ENCODE measurements around the gene SLC25A24.
"Not testable (repeated sequence)": the region's sequence is repeated elsewhere in the genome, so short reads cannot be mapped to it uniquely, and the experiment has no call there.

Gene SLC25A24

DNA sequence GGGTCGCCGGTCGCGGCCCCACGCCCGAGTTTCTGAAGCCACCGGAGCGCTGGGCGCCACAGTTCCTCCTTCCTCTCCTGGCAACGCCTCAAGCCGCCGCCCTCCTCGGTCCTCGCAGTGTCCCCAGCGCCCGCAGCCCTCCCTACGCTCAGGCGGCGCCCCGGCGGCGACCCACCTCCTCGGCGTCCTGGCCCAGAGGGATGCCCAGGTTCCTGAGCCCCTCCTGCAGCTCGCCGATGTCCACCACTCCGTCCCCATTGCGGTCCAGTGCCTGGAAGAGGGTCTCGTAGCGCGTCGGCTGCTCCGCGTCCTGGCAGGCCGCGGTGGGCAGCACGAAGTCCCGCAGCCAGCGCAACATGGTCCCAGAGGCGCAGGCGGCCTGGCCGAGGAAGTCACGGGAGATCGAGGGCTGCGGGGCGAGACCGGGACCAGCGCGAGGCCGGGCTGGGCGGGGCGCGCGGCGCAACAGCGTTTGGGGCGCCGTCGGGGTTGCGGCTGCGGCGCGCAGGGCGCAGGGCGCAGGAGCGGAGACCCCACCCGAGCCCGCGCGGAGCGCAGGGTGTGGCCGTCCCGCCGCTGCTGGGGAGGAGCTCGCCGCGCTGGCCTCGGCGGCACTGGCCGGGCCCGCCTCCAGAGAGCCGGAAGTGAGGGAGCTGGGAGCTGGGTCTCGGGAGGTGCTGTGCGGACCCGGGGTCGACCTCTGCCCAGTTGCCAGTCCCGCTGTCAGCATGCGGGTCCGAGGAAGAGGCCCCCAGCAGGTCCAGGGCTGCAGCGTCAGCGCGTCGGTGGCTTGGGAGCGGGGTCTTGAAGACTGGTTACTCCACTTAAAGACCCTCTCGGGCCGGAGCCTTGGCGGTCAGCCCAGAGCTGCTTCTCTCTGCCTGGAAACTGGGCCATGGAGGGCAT lies at the start of gene SLC25A24:
SLC25A24 (minus strand) TSS at position 563 of the 906 bp plus-strand sequence; CDS start at position 358, 205 bp downstream.
- peak; percentile 80 for DNase-seq

DNA sequence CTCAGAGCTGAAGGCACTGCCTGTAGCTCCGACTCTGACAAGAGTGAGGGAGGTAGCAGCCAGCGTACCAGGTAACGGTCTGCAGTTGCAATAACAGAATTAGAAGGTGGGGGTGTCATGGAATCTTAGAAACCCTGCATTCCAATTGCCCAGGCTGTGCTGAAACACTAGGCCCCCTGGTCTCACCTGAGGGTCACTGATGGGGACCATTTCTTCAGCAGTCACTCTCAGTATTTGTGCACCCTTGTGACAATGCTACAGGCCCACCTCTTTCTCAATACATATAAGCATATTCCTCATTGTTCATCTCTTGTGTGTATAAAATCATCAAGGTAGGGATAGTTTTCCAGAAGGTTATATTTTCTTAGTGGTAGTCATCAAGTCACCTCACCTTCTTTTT lies 43.8 kb upstream of the SLC25A24 start, which contains the start of gene NBPF4:
NBPF4 (minus strand) TSS at position 101 of the 400 bp plus-strand sequence. CDS start 315 bp downstream, outside the sequence.
- DNase-seq, result not testable (repeated sequence)

GRCh38 chr1:108239426-108239825 lies 39.3 kb upstream of the SLC25A24 start:
- not testable (repeated sequence) for DNase-seq

DNA sequence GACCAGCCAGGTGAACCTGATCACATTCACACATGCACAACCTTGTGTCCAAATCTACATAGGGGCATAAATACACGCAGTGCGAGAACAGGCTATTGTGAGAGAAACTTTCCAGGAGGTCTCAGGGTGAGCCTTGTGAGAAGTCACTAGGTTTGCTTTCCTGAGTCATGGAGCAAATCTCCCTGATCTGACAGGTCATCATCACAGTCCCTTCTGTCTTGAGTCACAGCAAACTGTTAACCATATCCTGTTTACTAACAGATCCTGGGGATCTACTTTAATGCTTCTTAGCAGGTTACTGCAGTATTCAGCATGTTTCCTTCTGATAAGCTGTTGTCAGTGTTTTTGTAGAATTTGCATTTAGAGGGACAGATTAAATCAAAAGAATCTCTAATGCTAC lies 35.2 kb upstream of the SLC25A24 start:
- DNase-seq, result not testable (repeated sequence)

- DNase-seq, result not testable (repeated sequence)
These were observed 32.0 kb upstream of the SLC25A24 start for GRCh38 chr1:108232183-108232582.

- DNase-seq, result not testable (repeated sequence)
These were observed 29.8 kb upstream of the SLC25A24 start for GRCh38 chr1:108229976-108230375.

DNA sequence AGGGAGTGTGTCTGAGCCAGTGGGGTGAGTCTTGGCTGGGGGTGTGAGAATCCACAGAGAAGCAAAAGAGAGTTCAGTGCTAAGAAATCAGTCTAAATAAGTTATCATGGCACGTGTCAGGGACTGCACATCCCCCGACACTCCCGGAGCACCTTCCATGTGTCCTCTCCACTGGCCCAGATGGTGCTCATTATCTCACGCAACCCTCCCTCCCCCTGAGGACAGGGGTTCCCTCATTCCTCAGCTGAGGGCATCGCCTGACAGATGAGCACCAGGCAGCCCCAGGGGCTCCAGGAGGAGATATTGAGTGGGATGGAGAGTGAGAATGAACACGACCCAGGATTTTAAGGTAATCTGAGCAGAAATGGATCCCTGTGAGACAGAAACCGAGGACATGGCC lies 27.6 kb upstream of the SLC25A24 start:
- DNase-seq, result not testable (repeated sequence)

GRCh38 chr1:108226855-108227254 lies 26.7 kb upstream of the SLC25A24 start:
- not testable (repeated sequence) for DNase-seq

GRCh38 chr1:108223226-108223625 lies 23.1 kb upstream of the SLC25A24 start:
- not testable (repeated sequence) for DNase-seq

DNA sequence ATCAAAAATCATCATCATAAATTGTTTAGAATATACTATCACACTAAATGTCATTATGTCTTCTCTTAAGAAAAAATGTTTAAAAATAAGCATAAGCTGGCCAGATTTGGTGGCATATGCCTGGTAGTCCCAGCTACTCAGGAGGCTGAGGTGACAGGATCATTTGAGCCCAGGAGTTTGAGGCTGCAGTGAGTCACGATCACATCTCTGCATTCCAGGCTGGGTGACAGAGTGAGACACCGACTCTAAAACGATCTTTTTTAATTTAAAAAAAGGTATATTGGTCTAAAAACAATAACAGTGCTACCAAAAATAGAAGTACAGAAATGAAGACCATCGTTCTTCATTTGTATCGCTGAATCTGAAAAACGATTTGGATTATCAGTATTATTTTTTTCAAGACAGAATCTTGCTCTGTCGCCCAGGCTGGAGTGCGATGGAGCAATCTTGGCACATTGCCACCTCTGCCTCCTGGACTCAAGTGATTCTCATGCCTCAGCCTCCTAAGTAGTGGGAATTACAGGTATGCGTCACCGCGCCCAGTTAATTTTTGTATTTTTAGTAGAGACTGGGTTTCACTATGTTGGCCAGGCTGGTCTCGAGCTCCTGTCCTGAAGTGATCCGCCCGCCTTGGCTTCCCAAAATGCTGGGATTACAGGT lies 17.5 kb upstream of the SLC25A24 start:
- DNase-seq, result not testable (repeated sequence)

- not testable (repeated sequence) for DNase-seq
These were observed 16.9 kb upstream of the SLC25A24 start for GRCh38 chr1:108217007-108217406.

- not testable (repeated sequence) for DNase-seq
These were observed 16.1 kb upstream of the SLC25A24 start for GRCh38 chr1:108216028-108216890.

GRCh38 chr1:108214641-108215465 lies 14.7 kb upstream of the SLC25A24 start:
- DNase-seq, result not testable (repeated sequence)

GRCh38 chr1:108211014-108211413 lies 10.9 kb upstream of the SLC25A24 start:
- DNase-seq, result no peak

GRCh38 chr1:108209456-108210108 lies 9.4 kb upstream of the SLC25A24 start:
- no peak for DNase-seq

DNA sequence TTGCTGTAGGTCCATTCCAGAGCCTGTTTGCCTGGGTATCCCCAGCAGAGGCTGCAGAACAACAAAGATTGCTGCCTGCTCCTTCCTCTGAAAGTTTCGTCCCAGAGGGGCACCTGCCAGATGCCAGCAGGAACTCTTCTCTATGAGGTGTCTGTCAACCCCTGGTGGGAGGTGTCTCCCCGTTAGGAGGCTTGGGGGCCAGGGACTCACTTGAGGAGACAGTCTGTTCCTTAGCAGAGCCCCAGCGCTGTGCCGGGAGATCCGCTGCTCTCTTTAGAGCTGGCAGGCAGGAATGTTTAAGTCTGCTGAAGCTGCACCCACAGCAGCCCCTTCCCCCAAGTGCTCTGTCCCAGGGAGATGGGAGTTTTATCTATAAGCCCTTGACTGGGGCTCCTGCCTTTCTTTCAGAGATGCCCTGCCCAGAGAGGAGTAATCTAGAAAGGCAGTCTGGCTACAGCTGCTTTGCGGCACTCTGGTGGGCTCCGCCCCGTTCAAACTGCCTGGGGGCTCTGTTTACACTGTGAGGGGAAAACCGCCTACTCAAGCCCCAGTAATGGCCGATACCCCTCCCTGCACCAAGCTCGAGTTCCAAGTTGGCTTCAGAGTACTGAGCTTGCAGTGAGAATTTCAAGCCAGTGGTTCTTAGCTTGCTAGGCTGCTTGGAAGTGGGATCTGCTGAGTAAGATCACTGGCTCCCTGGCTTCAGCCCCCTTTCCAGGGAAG lies 8.7 kb upstream of the SLC25A24 start:
- no peak for DNase-seq

GRCh38 chr1:108203582-108203981 lies 3.4 kb upstream of the SLC25A24 start:
- DNase-seq, result not testable (repeated sequence)

- no peak for DNase-seq
These were observed 1.5 kb upstream of the SLC25A24 start for GRCh38 chr1:108201687-108202086.

DNA sequence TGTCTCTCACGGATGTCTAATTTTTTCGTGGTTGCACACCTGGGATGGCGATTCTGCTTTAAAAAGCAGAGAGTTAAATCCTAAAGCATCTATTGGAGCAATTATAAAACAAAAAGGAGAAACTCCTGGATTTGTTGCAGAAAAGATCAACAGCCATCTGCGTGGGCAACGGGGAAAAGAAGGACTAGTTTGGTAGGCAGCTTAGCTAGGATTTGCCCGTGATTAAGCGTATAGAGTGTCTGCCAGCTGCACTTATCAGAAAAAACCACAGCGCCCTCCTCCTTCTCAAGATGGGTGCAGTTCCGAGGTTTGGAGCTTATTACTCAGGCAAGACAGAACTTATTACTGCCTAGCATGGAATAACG lies 526 bp upstream of the SLC25A24 start:
- peak; percentile 65 for DNase-seq

- DNase-seq, result no peak
These were observed 897 bp downstream of the SLC25A24 start for GRCh38 chr1:108199201-108199691.

Data from CD4-positive, alpha-beta T cell treated with Interleukin-17A for 4 hours (primary cell).